HPDE6-E6E7 (cell line): ENCODE measurements around the gene KRT9.
"Not testable (repeated sequence)": the region's sequence is repeated elsewhere in the genome, so short reads cannot be mapped to it uniquely, and the experiment has no call there.

Experiments
- DNase-seq: peaks from one replicate; pipeline ENCODE4 v3.0.0; 2011; ENCODE audit warnings: missing footprints; ENCODE audit errors: extremely low spot score

KRT9 gene

GRCh38 chr17:41571561-41572434 lies at the start of gene KRT9:
Gene KRT9 (minus strand): TSS chr17:41572059. CDS start chr17:41571992, 67 bp downstream.
- no peak for DNase-seq

- DNase-seq: not testable (repeated sequence)
Measured at GRCh38 chr17:41621435-41621817, 49.6 kb upstream of the KRT9 start.

GRCh38 chr17:41620583-41621434 lies 49.0 kb upstream of the KRT9 start:
- DNase-seq: no peak

GRCh38 chr17:41619927-41620582 lies 48.2 kb upstream of the KRT9 start:
- not testable (repeated sequence) for DNase-seq

- no peak for DNase-seq
Measured at GRCh38 chr17:41619036-41619926, 47.4 kb upstream of the KRT9 start.

- no peak for DNase-seq
Measured at GRCh38 chr17:41618341-41619035, 46.6 kb upstream of the KRT9 start.

GRCh38 chr17:41617698-41618097 lies 45.8 kb upstream of the KRT9 start:
- DNase-seq: no peak

GRCh38 chr17:41617136-41617535 lies 45.3 kb upstream of the KRT9 start:
- DNase-seq: no peak

GRCh38 chr17:41616486-41616885 lies 44.6 kb upstream of the KRT9 start:
- DNase-seq: not testable (repeated sequence)

GRCh38 chr17:41615454-41615853 lies 43.6 kb upstream of the KRT9 start:
- DNase-seq: peak; percentile 66

- DNase-seq: not testable (repeated sequence)
Measured at GRCh38 chr17:41614767-41615166, 42.9 kb upstream of the KRT9 start.

- no peak for DNase-seq
Measured at GRCh38 chr17:41614098-41614497, 42.2 kb upstream of the KRT9 start.

- no peak for DNase-seq
Measured at GRCh38 chr17:41613277-41614082, 41.6 kb upstream of the KRT9 start.

- peak; percentile 66 for DNase-seq
Measured at GRCh38 chr17:41612376-41613160, 40.7 kb upstream of the KRT9 start, which contains the start of gene KRT16. Gene KRT16 (minus strand): TSS chr17:41612767. CDS start chr17:41612688, 79 bp downstream.

- DNase-seq: no peak
Measured at GRCh38 chr17:41610965-41611640, 39.2 kb upstream of the KRT9 start.

- not testable (repeated sequence) for DNase-seq
Measured at GRCh38 chr17:41610061-41610517, 38.2 kb upstream of the KRT9 start.

- not testable (repeated sequence) for DNase-seq
Measured at GRCh38 chr17:41606930-41607329, 35.1 kb upstream of the KRT9 start.

GRCh38 chr17:41602524-41602923 lies 30.7 kb upstream of the KRT9 start:
- no peak for DNase-seq
